SH-SY5Y (cell line): Measurements from ENCODE around the gene FGF11.

Experiments used
- GATA2 ChIP-seq: IDR thresholded peaks from 2 replicates; pipeline ENCODE4 v1.6.1; 2011; ENCODE audit warnings: mild to moderate bottlenecking, low read depth, low read length
- GATA3 ChIP-seq: IDR thresholded peaks from 2 replicates; pipeline ENCODE4 v1.6.1; 2011; ENCODE audit warnings: low read depth, mild to moderate bottlenecking, low read length, moderate library complexity

DNA sequence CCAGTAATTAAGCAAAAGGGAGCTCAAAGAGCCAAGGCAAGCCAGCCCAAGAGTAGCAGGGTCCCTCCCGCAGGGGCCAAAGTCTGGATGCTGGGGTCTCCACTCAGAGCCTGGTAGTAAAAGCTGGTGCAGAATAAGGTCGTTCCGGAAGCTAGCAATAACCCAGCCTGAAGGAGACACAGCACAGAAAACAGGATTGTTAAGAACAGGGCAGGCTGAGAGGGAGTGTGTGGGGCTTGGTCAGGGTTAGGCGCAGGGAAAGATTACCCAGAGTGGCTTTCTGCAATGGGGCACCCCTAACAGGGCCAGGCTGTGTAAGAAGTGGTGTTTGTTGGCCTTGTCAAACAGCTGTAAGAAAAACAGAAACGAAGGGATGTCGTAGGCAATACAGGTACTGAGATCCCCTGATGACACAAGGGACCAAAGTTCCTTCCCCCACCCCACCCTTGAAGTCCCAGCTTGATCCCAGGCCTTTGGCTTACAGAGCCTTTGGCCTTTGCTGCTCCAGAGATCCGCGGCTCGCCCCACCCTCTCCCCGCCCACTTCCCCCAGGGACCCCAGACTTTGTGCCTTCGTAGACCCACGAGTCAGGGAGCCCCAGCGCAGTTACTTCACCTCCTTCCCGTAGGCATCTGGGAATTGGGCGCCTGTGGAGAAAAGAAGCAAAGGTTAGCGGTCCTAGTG lies 36.1 kb upstream of the FGF11 start:
- no peak for TF ChIP-seq GATA2
- no peak for TF ChIP-seq GATA3
